Choroid plexus epithelial cell (primary cell): ENCODE measurements around the gene PDGFRA.
"Not testable (repeated sequence)": the region's sequence is repeated elsewhere in the genome, so short reads cannot be mapped to it uniquely, and the experiment has no call there.

Experiments used
- DNase-seq: peaks from one replicate; pipeline ENCODE4 v3.0.0-alpha.2; 2010; ENCODE audit warnings: low read depth
- H3K4me3 ChIP-seq: 2 replicates; pipeline ENCODE4 v1.5.1; 2011; ENCODE audit warnings: low read depth, mild to moderate bottlenecking, control low read depth, low read length, moderate library complexity
- CTCF ChIP-seq: conservative IDR thresholded peaks from 2 replicates; pipeline ENCODE4 v1.5.1; 2011; ENCODE audit warnings: low read depth, mild to moderate bottlenecking, control low read depth, inconsistent platforms, low read length, moderate library complexity

The PDGFRA gene

GRCh38 chr4:54231768-54232688 lies 2.9 kb downstream of the PDGFRA start:
- DNase-seq, result peak; percentile 65
- peak overlapping the region; percentile 87 for H3K4me3 ChIP-seq
- no peak for TF ChIP-seq CTCF

GRCh38 chr4:54233277-54233696 lies 4.2 kb downstream of the PDGFRA start:
- peak overlapping the region; percentile 87 for H3K4me3 ChIP-seq
- TF ChIP-seq CTCF, result peak; percentile 77
- peak; percentile 93 for DNase-seq

- peak; percentile 92 for TF ChIP-seq CTCF
- H3K4me3 ChIP-seq, result peak overlapping the region; percentile 87
- peak; percentile 91 for DNase-seq
Measured at GRCh38 chr4:54233697-54234496, 4.8 kb downstream of the PDGFRA start.

GRCh38 chr4:54234497-54235205 lies 5.6 kb downstream of the PDGFRA start:
- TF ChIP-seq CTCF, result peak; percentile 24
- peak overlapping the region; percentile 87 for H3K4me3 ChIP-seq
- peak; percentile 30 for DNase-seq

- H3K4me3 ChIP-seq, result not testable (repeated sequence)
- peak; percentile 13 for DNase-seq
Measured at GRCh38 chr4:54236316-54236715, 7.2 kb downstream of the PDGFRA start.

GRCh38 chr4:54237770-54238169 lies 8.7 kb downstream of the PDGFRA start:
- no peak overlapping the region for H3K4me3 ChIP-seq
- DNase-seq, result no peak

More at GRCh38 chr4:54237770-54238169, 8.7 kb downstream of the PDGFRA start:
- TF ChIP-seq CTCF, result no peak
